ENCODE data around the gene PLEKHA5.
A peak's percentile ranks its signal among the peaks of the same experiment; 100 is the strongest.
"Not testable (repeated sequence)": the region's sequence is repeated elsewhere in the genome, so short reads cannot be mapped to it uniquely, and the experiment has no call there.

PLEKHA5 gene

GRCh38 chr12:19129486-19130223 lies at the start of gene PLEKHA5:
Gene PLEKHA5 (plus strand): TSS chr12:19129733. CDS start chr12:19129800, 67 bp downstream.
- DNase-seq (ENCODE audit: low spot score): peak; percentile 49
- in situ Hi-C loops (cut with MboI; ENCODE audit: low sequenced_read_pairs, unreplicated experiment): no loop called here
- TF ChIP-seq CTCF (IDR thresholded peaks at IDR 0.05; ENCODE audit: borderline replicate concordance, control extremely low read depth, extremely low read depth, insufficient read depth, missing control alignments): no peak

- TF ChIP-seq CTCF (IDR thresholded peaks at IDR 0.05; ENCODE audit: borderline replicate concordance, control extremely low read depth, extremely low read depth, insufficient read depth, missing control alignments): no peak
- no peak for DNase-seq (ENCODE audit: low spot score)
- in situ Hi-C loops (cut with MboI; ENCODE audit: low sequenced_read_pairs, unreplicated experiment): no loop called here
Observed at GRCh38 chr12:19080918-19081317, 48.6 kb upstream of the PLEKHA5 start.

- DNase-seq (ENCODE audit: low spot score): no peak
- in situ Hi-C loops (cut with MboI; ENCODE audit: low sequenced_read_pairs, unreplicated experiment): no loop called here
Observed at GRCh38 chr12:19082365-19082911, 47.1 kb upstream of the PLEKHA5 start.

GRCh38 chr12:19084547-19084946 lies 45.0 kb upstream of the PLEKHA5 start:
- TF ChIP-seq CTCF (IDR thresholded peaks at IDR 0.05; ENCODE audit: borderline replicate concordance, control extremely low read depth, extremely low read depth, insufficient read depth, missing control alignments): no peak
- in situ Hi-C loops (cut with MboI; ENCODE audit: low sequenced_read_pairs, unreplicated experiment): no loop called here
- no peak for DNase-seq (ENCODE audit: low spot score)

More at GRCh38 chr12:19082365-19082911, 47.1 kb upstream of the PLEKHA5 start:
- TF ChIP-seq CTCF (IDR thresholded peaks at IDR 0.05; ENCODE audit: borderline replicate concordance, control extremely low read depth, extremely low read depth, insufficient read depth, missing control alignments): no peak

- TF ChIP-seq CTCF (IDR thresholded peaks at IDR 0.05; ENCODE audit: borderline replicate concordance, control extremely low read depth, extremely low read depth, insufficient read depth, missing control alignments): no peak
- DNase-seq (ENCODE audit: low spot score): no peak
- in situ Hi-C loops (cut with MboI; ENCODE audit: low sequenced_read_pairs, unreplicated experiment): no loop called here
Observed at GRCh38 chr12:19085090-19085489, 44.4 kb upstream of the PLEKHA5 start.

GRCh38 chr12:19088606-19089005 lies 40.9 kb upstream of the PLEKHA5 start:
- DNase-seq (ENCODE audit: low spot score): no peak
- TF ChIP-seq CTCF (IDR thresholded peaks at IDR 0.05; ENCODE audit: borderline replicate concordance, control extremely low read depth, extremely low read depth, insufficient read depth, missing control alignments): no peak
- in situ Hi-C loops (cut with MboI; ENCODE audit: low sequenced_read_pairs, unreplicated experiment): no loop called here

- in situ Hi-C loops (cut with MboI; ENCODE audit: low sequenced_read_pairs, unreplicated experiment); DNase-seq (ENCODE audit: low spot score): not testable (repeated sequence)
Observed at GRCh38 chr12:19092482-19092881, 37.1 kb upstream of the PLEKHA5 start.
